ENCODE results near the gene KRTAP10-9. TPM values are rescaled to one million over a fixed set of nuclear protein-coding genes. Genes with fewer than 3 reads are reported as not detected.

Gene KRTAP10-9
- total and polyA plus RNA-seq, 2 of the 8 experiments (the other 6 are each of a cell fraction or from before 2014, with no cell fraction given): not detected

GRCh38 chr21:44649521-44650100 is 22.7 kb downstream of the KRTAP10-9 start:
- Histone ChIP-seq H3K4ac (replicated peaks; ENCODE audit: insufficient read length, low read depth, low read length) (no peak overlapping the region), H3K14ac (ENCODE audit: insufficient read length) (no peak overlapping the region), H3K79me1 (ENCODE audit: low read depth, low read length) (no peaks in the 10 kb centered on the region; the same call in 1 of the 2 replicates), H4K20me1 (replicated peaks in 1 of 2; ENCODE audit: control insufficient read depth in 1 of 2, insufficient read depth in 2 of 2, low read length in 2 of 2) (no peaks in the 10 kb centered on the region), H4K5ac (ENCODE audit: insufficient read length, low read depth, low read length) (no peak overlapping the region), H4K91ac (replicated peaks; ENCODE audit: insufficient read length, low read length) (no peak overlapping the region), H2BK5ac (ENCODE audit: low read depth, low read length) (no peak overlapping the region), H3K9ac (replicated peaks in 1 of 4; ENCODE audit: extremely low read depth in 1 of 4, low read depth in 3 of 4, low read length in 3 of 4) (no peak overlapping the region), H2AFZ (ENCODE audit: low read length) (no peak overlapping the region), H3K4me2 (ENCODE audit: insufficient read depth in 1 of 2, low read depth in 2 of 2, low read length in 2 of 2) (no peak overlapping the region), H2BK12ac (ENCODE audit: low read depth, low read length) (no peak overlapping the region), H3K36me3 (ENCODE audit: control insufficient read depth in 2 of 4, insufficient read depth in 4 of 4, low read length in 3 of 4) (no peaks in the 10 kb centered on the region), H3K18ac (ENCODE audit: extremely low read depth, low read length) (no peak overlapping the region), H2BK15ac (ENCODE audit: low read length) (no peak overlapping the region), H3K27me3 (replicated peaks in 1 of 4; ENCODE audit: control insufficient read depth in 3 of 4, extremely low read depth in 1 of 4, insufficient read depth in 3 of 4, low read length in 3 of 4) (peaks cover 0 to 2% (median 0%) of the 10 kb centered on the region in 4 experiments; a peak in 1 of 7 replicates), H3K56ac (replicated peaks; ENCODE audit: insufficient read length, low read depth, low read length) (no peak overlapping the region), H3K23ac (ENCODE audit: insufficient read length) (no peak overlapping the region), H3K4me3 (ENCODE audit: extremely low read depth in 1 of 4, insufficient read depth in 2 of 4, low read depth in 3 of 4, low read length in 4 of 4) (no peak overlapping the region), H2AK5ac (ENCODE audit: low read depth, low read length) (no peak overlapping the region), H2BK20ac (ENCODE audit: low read length) (no peak overlapping the region), H3K4me1 (replicated peaks in 1 of 4; ENCODE audit: control insufficient read depth in 3 of 4, insufficient read depth in 4 of 4, low read length in 3 of 4) (peaks cover 0 to 14% (median 4%) of the 10 kb centered on the region in 4 experiments; a peak in 3 of 7 replicates), H3K27ac (ENCODE audit: low read depth, low read length) (no peak overlapping the region), H3K9me3 (ENCODE audit: insufficient read depth in 2 of 2, low read depth in 1 of 2, low read length in 1 of 2) (no peaks in the 10 kb centered on the region; a peak in 1 of 4 replicates), H3K23me2 (ENCODE audit: low read depth, low read length) (no peaks in the 10 kb centered on the region), H4K8ac (ENCODE audit: extremely low read depth, insufficient read depth, low read length) (peak overlapping the region; percentile 51; the same call in 1 of the 2 replicates), H2BK120ac (replicated peaks; ENCODE audit: low read depth, low read length) (no peak overlapping the region), H3K79me2 (ENCODE audit: control insufficient read depth in 1 of 2, insufficient read depth in 2 of 2, low read length in 2 of 2) (no peaks in the 10 kb centered on the region)
- POLR2A ChIA-PET (ENCODE audit: partially characterized antibody): no interaction called here
- DNase-seq (ENCODE audit: low read depth in 1 of 2, low spot score in 2 of 2) (no peak), FAIRE-seq (no peak)
- TF ChIP-seq SAP30 (IDR thresholded peaks at IDR 0.05; ENCODE audit: insufficient read depth, insufficient replicate concordance, low read length): no peak
- no peak for TF ChIP-seq KDM1A (IDR thresholded peaks at IDR 0.05; ENCODE audit: borderline replicate concordance, low read length)
- 88% methylated on average over 18 of the region's 18 CpGs; no CpG with 5 or more reads in 1 of the 2 experiments for WGBS, 2 experiments (ENCODE audit: extremely low coverage in 1 of 2, insufficient coverage in 1 of 2, insufficient read length in 1 of 2, insufficient replicate concordance in 2 of 2, low coverage in 1 of 2, low lambda C conversion rate in 2 of 2, missing lambda C conversion rate in 1 of 2)
- CTCF ChIA-PET (ENCODE audit: partially characterized antibody): interaction anchor here (0.7 to 1.3 kb wide), 3 partner anchors 26 to 144 kb away, joined by 3 to 4 read pairs (median 3); no protein-coding TSS in a partner anchor

Measured in H1 (cell line).